Fibroblast of the aortic adventitia (primary cell): ENCODE measurements around the gene KDM4B. TPM values are rescaled to one million over a fixed set of nuclear protein-coding genes. Genes with fewer than 3 reads are reported as not detected.

ENCODE experiments used
- DNase-seq: peaks from one replicate; pipeline ENCODE4 v3.0.0-alpha.2; 2010; ENCODE audit warnings: low read depth
- H3K4me3 ChIP-seq: 2 replicates; pipeline ENCODE4 v1.5.1; 2011; ENCODE audit warnings: low read depth, mild to moderate bottlenecking, control low read depth, low read length, moderate library complexity
- CTCF ChIP-seq: IDR thresholded peaks from 2 replicates; pipeline ENCODE4 v1.5.1; 2011; ENCODE audit warnings: mild to moderate bottlenecking, low read length, control low read depth, inconsistent platforms; ENCODE audit not compliant: insufficient read depth
- total RNA-seq: library from RNA; depleted of rRNA; stranded (reverse); fragments of >200 nt; gene quantifications from 2 replicates; pipeline ENCODE4 v1.2.3, GENCODE V29; 2012; ENCODE audit warnings: low replicate concordance

Gene KDM4B
- total RNA-seq, 1 donor, result 13.5 TPM

- no peak overlapping the region for H3K4me3 ChIP-seq
- no peak for DNase-seq
- TF ChIP-seq CTCF, result no peak
Observed at GRCh38 chr19:5115351-5115750, 146.4 kb downstream of the KDM4B start.

- no peak for TF ChIP-seq CTCF
- no peak overlapping the region for H3K4me3 ChIP-seq
- DNase-seq, result peak; percentile 65
Observed at GRCh38 chr19:5115771-5116202, 146.9 kb downstream of the KDM4B start.

- H3K4me3 ChIP-seq, result no peak overlapping the region
Observed at GRCh38 chr19:5116292-5116691, 147.4 kb downstream of the KDM4B start.

GRCh38 chr19:5117421-5117820 is 148.5 kb downstream of the KDM4B start:
- no peak for DNase-seq
- no peak for TF ChIP-seq CTCF
- no peak overlapping the region for H3K4me3 ChIP-seq

More at GRCh38 chr19:5116292-5116691, 147.4 kb downstream of the KDM4B start:
- DNase-seq, result no peak
- no peak for TF ChIP-seq CTCF

- no peak for DNase-seq
- no peak for TF ChIP-seq CTCF
- H3K4me3 ChIP-seq, result no peak overlapping the region
Observed at GRCh38 chr19:5118026-5118425, 149.1 kb downstream of the KDM4B start.

- no peak for TF ChIP-seq CTCF
- H3K4me3 ChIP-seq, result no peak overlapping the region
- no peak for DNase-seq
Observed at GRCh38 chr19:5119297-5119998, 150.5 kb downstream of the KDM4B start.

GRCh38 chr19:5120321-5120720 is 151.4 kb downstream of the KDM4B start:
- DNase-seq, result no peak
- no peak for TF ChIP-seq CTCF
- no peak overlapping the region for H3K4me3 ChIP-seq
